Dermis microvascular lymphatic vessel endothelial cell (primary cell): ENCODE results near the gene DMRT1. TPM values are rescaled to one million over a fixed set of nuclear protein-coding genes. Genes with fewer than 3 reads are reported as not detected.
"Not testable (repeated sequence)": the region's sequence is repeated elsewhere in the genome, so short reads cannot be mapped to it uniquely, and the experiment has no call there.

ENCODE experiments used
- DNase-seq, 2 donors: peaks; one replicate each; pipeline versions ENCODE4 v3.0.0 to v3.0.0-alpha.2; 2010; ENCODE audit warnings: low read depth in 2 of 2
- total RNA-seq: library from RNA; depleted of rRNA; stranded (reverse); fragments of >200 nt; gene quantifications from 2 replicates; pipeline ENCODE4 v1.2.1, GENCODE V29; 2014

Gene DMRT1
- total RNA-seq, 1 donor from 2014 or later = under 0.01 TPM

GRCh38 chr9:859251-859650 lies 17.8 kb downstream of the DMRT1 start:
- DNase-seq = no peak

GRCh38 chr9:860706-861105 lies 19.2 kb downstream of the DMRT1 start:
- no peak for DNase-seq

- DNase-seq = not testable (repeated sequence)
Observed at GRCh38 chr9:861525-861924, 20.0 kb downstream of the DMRT1 start.

GRCh38 chr9:875119-875962 lies 33.8 kb downstream of the DMRT1 start:
- DNase-seq = no peak

DNA sequence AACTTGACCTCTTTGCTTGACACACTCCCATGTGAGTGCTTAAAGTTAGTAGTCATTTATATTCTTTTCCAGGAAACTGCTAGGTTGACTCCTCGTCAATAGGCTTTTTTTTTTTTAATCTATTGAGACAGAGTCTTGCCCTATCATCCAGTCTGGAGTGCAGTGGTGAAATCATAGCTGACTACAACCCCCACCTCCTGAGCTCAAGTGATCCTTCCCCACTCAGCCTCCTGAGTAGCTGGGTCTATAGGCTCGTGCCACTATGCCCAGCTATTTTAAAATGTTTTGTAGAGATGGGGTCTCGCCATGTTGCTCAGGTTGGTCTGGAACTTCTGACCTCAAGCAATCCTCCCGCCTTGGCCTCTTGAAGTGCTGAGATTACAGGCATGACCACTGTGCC lies 34.9 kb downstream of the DMRT1 start:
- DNase-seq = no peak

GRCh38 chr9:878239-878638 lies 36.7 kb downstream of the DMRT1 start:
- DNase-seq = no peak

GRCh38 chr9:880725-881124 lies 39.2 kb downstream of the DMRT1 start:
- DNase-seq = no peak

DNA sequence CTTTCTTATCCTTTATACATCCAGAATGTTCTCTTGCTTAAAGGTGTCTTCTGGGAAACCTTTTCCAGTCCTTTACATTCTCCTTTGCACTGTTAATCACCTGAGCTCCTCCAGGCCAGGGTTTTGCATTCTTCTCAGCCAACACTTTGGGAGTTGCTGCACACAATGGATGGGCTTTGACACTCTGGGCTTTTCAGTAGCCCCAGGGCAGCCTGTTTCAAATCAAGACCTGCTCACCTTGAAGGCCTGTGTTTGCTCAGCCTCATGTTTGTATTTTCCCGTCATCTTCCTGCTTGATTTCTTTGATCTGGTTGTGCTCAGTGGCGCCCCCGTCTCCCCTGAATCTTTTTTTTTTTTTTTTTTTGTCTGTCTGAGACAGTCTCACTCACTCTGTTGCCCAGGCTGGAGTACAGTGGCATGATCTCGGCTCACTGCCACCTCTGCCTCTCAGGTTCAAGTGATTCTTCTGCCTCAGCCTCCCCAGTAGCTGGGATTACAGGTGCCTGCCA lies 41.0 kb downstream of the DMRT1 start:
- DNase-seq = no peak

DNA sequence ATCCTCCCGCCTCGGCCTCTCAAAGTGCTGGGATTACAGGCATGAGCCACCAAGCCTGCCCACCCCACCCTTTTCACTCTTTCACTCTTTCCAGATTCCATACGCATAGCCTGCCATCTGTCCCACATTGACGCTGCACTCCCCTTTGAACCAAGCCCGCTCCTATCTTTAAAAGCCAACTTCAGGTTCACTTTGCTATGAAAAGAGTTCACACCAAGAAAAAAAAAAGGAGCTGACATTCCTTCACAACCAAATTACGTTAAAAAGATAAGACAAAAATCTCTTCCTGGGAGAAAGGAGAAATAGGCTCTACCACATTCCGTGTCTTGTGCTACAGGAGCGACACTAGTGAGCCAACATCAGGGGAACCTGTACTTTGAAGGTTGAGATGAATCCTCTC lies 41.5 kb downstream of the DMRT1 start:
- no peak for DNase-seq

GRCh38 chr9:886886-887285 lies 45.4 kb downstream of the DMRT1 start:
- DNase-seq = no peak

DNA sequence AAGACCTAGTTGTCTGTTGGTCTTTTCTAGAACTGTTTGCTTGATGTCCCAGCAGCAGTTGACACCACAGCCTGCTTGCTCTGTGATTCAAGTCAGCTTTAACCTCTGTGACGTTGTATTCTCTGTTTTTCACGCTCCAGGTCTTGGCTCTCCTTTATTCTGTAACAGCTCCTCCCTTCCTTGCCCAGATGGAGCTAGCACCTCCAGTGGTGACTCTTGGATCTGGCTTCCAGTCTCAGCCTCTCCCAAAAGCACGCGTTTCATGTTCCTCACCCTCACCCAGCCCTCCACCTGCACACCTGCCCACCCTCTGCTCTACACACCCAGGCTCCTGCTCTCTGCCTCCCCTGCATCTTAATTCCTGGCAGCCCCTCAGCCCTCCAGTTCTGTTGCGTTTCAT lies 50.6 kb downstream of the DMRT1 start:
- DNase-seq = no peak

GRCh38 chr9:893115-893514 lies 51.6 kb downstream of the DMRT1 start:
- no peak for DNase-seq

- DNase-seq = peak; percentile 45 to 60
Observed at GRCh38 chr9:893843-894420, 52.4 kb downstream of the DMRT1 start.

DNA sequence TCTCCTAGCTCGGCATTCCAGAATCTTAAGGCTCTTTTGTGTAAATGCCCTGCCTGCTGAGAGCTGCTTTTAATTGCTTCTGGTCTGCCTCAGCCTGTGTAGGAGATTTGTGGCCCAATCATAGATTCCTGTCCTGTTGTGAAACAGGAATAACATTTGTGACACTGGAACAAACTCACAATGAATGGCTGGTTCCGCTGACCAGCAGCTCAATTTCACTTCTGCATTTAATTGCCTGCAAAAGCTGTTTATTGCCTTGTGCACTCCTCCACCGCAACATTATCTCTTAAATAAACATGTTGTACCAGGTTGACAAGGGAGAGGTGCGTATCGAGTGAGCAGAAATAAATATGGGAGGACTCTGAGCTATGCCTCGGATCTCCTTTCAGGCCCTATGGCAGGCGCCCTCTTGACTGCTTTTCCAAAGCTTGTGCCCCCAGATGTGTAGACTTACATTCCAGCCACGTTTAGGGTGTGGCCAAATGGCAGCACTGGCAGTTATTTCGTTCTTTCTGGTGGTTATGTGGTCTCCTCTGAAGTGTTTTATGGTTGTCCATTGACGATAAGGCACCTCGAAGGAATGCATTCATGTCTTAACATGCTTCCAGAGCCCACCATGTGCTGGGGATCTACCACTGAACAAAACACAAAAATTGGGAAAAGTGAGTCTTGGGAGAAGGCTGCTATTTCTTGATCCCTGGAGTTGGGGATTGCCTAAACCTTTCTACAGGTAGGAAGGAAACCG lies 58.1 kb downstream of the DMRT1 start:
- no peak for DNase-seq

DNA sequence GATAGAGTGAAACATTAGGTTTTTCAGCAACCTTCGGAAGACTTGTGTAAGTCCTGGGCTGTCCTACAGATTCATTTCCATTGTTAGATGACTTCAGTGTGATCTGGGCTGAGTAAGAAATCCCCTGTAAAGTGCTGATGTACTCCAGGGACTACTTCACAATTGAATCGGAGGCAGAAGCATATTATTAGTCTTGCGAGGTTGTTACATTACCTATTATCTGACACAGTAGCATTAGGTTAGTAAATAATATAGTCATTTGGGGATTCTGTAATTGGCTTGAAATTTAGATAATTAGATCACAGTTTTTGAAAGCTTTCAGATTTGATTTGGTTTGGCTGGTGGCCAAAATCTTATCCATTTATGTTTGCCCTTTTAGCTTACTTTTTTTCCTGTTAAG lies 62.4 kb downstream of the DMRT1 start:
- no peak for DNase-seq

GRCh38 chr9:905906-906305 lies 64.4 kb downstream of the DMRT1 start:
- DNase-seq = no peak

DNA sequence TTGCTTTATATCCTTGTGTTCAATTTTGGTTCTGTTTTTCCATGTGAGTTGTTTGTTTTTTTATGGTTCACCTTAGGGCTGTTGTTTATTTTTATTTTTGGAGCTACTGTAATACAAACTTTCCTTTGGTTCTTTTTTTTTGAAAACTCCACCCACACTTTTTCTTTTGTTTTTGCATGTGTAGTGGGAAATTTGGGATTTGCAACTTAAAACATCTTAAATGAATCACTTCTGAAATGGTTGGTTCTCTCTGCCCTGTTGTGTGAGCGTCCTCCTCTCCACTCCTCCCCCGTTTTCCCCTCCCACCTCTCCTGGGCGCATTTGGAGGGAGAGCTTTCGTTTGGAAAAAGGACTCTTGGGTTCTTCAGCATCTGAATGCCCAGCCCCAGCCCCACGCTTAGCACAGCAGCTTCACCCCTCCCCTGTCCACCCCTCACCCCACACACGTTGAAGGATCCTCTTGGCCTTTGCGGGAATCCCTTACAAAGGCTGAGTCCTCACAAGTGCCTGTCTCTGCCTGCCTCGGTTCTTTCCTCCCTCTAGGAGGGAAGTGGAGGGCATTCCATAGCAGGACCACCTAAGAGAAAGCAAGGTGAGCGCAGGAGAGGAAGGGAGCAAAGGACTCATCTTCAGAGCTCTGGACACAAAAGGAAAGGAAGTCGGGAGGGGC lies 67.2 kb downstream of the DMRT1 start:
- DNase-seq = no peak

DNA sequence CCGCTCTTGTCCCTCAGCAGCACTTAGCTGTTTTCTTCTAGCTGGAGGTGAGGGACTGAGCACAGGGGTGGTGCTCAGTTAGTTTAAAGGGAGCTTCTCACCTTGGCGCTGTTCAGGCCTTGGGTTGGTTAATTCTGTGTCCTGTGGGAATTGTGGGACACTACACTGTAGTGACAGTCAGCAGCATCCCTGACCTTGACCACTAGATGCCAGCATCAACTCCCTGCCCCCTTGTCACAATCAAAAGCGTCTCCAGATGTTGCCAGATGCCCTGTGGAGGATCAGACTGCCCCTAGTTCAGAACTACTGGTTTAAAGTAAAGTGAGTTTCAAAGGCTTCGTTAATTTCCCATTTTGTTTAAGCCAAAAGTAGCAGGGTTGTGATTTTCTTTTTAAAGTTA lies 69.5 kb downstream of the DMRT1 start:
- no peak for DNase-seq

- no peak for DNase-seq
Observed at GRCh38 chr9:912776-913175, 71.3 kb downstream of the DMRT1 start.

- not testable (repeated sequence) for DNase-seq
Observed at GRCh38 chr9:913526-913925, 72.0 kb downstream of the DMRT1 start.

GRCh38 chr9:917730-918129 lies 76.2 kb downstream of the DMRT1 start:
- no peak for DNase-seq

DNA sequence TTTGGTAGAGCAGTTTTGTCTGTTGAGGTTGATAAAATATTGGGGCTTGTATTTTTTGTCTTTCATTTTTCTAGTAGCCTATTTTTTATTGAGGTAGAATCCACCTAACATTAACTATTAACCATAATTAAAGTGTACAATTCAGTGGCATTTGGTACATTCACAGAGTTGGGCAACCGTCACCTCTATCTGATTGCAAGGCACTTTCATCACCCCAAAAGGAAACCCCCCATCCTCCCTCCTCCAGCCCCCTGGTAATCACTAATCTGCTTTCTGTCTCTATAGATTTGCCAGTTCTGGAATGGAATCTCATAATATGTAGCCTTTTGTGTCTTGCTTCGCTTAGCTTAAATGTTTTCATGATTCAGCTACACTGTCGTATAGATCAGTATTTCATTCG lies 79.4 kb downstream of the DMRT1 start:
- DNase-seq = no peak
